ENCODE results near the gene EXD3.

EXD3 gene

GRCh38 chr9:137278721-137279711 lies 143.9 kb downstream of the EXD3 start:
- no peak for DNase-seq

GRCh38 chr9:137278061-137278701 lies 144.8 kb downstream of the EXD3 start:
- no peak for DNase-seq

GRCh38 chr9:137277329-137278041 lies 145.5 kb downstream of the EXD3 start, which contains the start of gene TOR4A:
Gene TOR4A, plus strand, starts transcription at chr9:137277726. Its CDS starts 964 bp downstream, at chr9:137278690.
- peak; percentile 31 to 57 for DNase-seq

GRCh38 chr9:137276473-137277328 lies 146.3 kb downstream of the EXD3 start:
- peak in 1 of 2 donors; percentile 45 for DNase-seq

GRCh38 chr9:137275588-137276472 lies 147.1 kb downstream of the EXD3 start:
- no peak for DNase-seq

GRCh38 chr9:137275203-137275587 lies 147.8 kb downstream of the EXD3 start:
- DNase-seq, result no peak

- no peak for DNase-seq
Observed at GRCh38 chr9:137273611-137274320, 149.2 kb downstream of the EXD3 start.

GRCh38 chr9:137273095-137273490 lies 149.9 kb downstream of the EXD3 start:
- no peak for DNase-seq

GRCh38 chr9:137272241-137273094 lies 150.5 kb downstream of the EXD3 start:
- DNase-seq, result no peak

GRCh38 chr9:137271696-137272076 lies 151.3 kb downstream of the EXD3 start:
- no peak for DNase-seq

- peak in 1 of 2 donors; percentile 32 for DNase-seq
Observed at GRCh38 chr9:137270929-137271695, 151.8 kb downstream of the EXD3 start.

- DNase-seq, result no peak
Observed at GRCh38 chr9:137269231-137269772, 153.7 kb downstream of the EXD3 start.

GRCh38 chr9:137268538-137269201 lies 154.3 kb downstream of the EXD3 start:
- no peak for DNase-seq

- DNase-seq, result no peak
Observed at GRCh38 chr9:137267933-137268355, 155.0 kb downstream of the EXD3 start.

- no peak for DNase-seq
Observed at GRCh38 chr9:137266585-137267453, 156.1 kb downstream of the EXD3 start.

GRCh38 chr9:137266162-137266527 lies 156.8 kb downstream of the EXD3 start:
- no peak for DNase-seq

Data from bone marrow (tissue), 2 donors.